Suppressor macrophage (primary cell): ENCODE results near the gene DENND4C.
"Not testable (repeated sequence)": the region's sequence is repeated elsewhere in the genome, so short reads cannot be mapped to it uniquely, and the experiment has no call there.

Source experiments
- DNase-seq, 4 experiments: peaks; one replicate each; pipeline ENCODE4 v3.0.0-alpha.2; 2020 to 2022

DENND4C gene

DNA sequence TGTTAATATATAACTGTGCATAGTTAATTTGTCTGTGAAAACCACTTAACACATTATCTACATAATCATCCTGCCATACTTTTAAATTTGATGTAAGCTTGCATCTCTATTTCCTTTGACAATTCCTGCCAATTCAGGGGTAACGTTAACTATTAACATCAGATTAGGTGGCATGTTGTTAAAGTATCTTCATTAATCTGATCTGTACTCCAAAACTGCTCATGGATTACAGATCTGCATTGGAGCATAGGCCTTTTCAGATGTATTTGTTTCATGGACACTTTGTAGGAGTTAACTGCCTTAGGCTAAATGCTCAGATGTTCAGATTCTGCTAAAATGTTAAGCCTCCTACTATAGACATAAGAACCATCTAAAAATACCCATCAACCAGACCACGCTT, 146.4 kb downstream of the DENND4C start:
- no peak for DNase-seq

DNA sequence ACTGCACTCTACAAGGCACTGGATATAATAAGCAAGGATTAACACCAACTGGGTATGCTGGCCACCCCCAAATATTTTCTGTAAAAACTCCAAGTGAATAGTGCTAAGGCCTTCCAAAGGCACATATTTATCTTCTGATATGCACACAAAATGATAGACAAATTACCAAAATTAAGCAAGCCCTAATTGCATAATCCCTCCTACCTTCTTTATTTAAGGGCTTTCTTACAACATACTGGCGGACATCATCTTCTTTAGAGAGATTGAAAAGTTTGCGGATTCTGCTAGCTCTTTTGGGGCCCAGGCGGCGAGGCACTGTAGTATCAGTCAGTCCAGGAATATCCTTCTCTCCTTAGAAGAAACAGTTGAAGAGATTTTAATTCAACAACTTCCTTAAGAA, 147.7 kb downstream of the DENND4C start:
- DNase-seq: peak; percentile 21 to 51 (median 36)

DNA sequence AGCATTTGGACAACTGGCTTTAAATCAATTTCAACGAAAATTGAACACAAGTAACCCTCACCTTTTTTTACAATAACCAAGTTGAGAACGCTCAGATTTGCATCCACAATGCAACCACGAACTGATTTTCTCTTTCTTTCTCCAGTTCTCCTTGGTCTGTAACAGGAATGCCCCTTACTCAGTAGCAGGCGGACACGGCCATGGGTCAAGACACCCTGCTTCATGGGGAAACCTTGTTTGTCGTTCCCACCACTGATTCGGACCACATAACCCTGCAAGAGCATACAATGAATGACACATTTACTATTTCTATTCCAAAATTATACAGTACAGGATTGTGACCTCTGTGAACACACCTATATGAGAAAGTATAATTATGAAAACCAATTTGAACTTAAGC, 148.2 kb downstream of the DENND4C start:
- DNase-seq: no peak

- DNase-seq: peak in 2 of 4 experiments; percentile 16 to 18
Measured at GRCh38 chr9:19379283-19379682, 148.8 kb downstream of the DENND4C start.

GRCh38 chr9:19379697-19380046, 149.2 kb downstream of the DENND4C start:
- DNase-seq: peak in 1 of 4 experiments; percentile 60

- DNase-seq: no peak
Measured at GRCh38 chr9:19380826-19381075, 150.3 kb downstream of the DENND4C start.

GRCh38 chr9:19381656-19382055, 151.2 kb downstream of the DENND4C start:
- DNase-seq: no peak

- DNase-seq: not testable (repeated sequence)
Measured at GRCh38 chr9:19385212-19385611, 154.7 kb downstream of the DENND4C start.

DNA sequence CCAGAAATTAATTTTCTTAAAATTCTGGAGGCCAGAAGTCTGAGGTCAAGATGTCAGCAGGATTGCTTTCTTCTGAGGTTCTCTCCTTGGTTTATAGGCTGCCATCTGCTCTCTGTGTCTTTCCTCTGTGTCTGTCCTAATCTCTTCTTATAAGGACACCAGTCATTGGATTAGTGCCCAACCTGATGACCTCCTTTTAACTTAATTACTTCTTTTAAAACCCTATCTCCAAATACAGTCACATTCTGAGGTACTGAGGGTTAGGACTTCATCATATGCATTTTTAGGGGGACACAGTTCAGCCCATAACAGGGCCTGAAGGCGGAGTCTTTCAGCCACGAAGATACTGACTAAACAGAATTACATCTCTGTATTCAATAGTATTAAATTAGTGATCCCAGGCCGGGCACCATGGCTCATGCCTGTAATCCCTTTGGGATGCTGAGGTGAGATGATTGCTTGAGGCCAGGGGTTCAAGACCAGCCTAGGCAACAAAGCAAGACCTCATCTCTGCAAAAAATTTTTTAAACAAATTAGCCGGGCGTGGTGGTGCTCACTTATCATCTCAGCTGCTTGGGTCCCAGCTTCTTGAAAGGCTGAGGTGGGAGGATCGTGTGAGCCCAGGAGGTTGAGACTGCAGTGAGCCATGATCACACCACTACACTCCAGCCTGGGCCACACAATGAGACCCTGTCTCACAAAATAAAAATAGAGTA, 155.5 kb downstream of the DENND4C start:
- no peak for DNase-seq

- peak in 2 of 4 experiments; percentile 29 to 44 for DNase-seq
Measured at GRCh38 chr9:19386502-19387044, 156.1 kb downstream of the DENND4C start.

DNA sequence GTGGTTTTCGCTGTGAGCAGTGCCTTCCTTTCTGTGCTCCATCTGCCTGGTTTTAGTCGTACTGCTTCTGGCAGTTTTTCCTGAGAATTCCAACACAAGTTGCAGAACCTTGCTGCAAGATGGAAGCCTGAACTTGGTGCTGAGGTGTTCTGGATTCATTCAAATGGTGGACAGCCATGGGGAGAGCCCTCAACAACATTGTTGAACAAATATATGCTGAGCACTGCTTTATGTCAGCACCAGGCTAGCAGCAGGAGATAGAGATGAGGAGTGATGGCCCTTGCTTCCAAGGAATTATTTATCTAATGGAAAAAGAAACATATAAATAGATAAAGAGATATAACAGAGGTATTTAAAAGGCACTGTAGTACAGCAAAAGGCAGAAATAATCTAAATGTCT, 156.8 kb downstream of the DENND4C start:
- DNase-seq: no peak

- DNase-seq: not testable (repeated sequence)
Measured at GRCh38 chr9:19389539-19389938, 159.0 kb downstream of the DENND4C start.

DNA sequence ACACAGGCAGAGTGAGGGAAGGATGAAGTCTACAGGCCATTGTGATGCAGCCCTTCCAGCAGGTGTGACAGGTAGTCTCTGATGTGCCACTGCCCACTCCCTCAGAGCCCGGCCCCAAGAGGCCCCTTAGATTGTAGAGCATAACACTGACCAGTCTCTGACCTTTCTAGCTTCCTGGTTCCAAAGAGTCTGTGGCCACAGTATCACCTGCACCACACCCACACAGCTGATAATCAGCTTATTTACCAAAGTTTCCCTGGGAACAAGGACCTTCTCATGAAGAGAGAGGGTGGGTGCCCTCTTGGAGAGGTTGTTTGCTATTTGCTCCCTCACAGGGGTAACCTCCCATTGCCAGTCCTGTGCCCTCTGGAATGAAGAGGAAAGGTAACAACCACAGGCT, 167.4 kb downstream of the DENND4C start:
- DNase-seq: no peak

DNA sequence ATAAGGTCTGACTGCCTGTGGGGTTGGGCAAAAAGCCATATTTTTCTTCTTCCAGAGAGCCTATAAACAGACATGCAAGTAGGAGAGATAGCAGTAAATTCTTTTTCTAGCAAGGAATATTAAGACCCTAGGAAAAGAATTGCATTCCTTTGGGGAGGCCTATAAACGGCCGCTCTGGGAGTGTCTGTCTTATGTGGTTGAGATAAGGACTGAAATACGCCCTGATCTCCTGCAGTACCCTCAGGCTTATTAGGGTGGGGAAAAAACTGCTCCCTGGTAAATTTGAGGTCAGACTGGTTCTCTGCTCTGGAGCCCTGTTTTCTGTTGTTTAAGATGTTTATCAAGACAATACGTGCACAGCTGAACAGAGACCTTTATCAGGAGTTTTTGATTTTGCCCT, 172.7 kb downstream of the DENND4C start:
- not testable (repeated sequence) for DNase-seq

- DNase-seq: no peak
Measured at GRCh38 chr9:19404283-19405075, 174.0 kb downstream of the DENND4C start.

DNA sequence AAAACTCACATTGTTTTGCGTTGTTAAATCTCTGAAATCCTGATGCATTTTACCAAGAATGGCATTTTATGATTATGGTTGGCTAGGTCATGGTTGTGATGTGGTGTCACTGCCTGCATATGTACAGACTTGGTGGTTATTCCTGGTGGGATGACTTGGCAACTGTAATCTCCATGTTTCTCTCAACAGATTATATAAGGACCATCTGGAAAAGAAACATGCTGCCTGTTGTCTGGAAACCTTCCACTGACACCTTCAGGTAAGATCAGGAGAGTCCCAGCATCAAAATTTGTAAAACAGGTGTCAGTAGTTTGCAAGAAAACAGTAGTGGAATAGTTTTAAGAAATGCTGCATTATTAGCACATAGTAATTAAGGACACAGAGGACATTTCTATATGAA, 175.3 kb downstream of the DENND4C start:
- no peak for DNase-seq

DNA sequence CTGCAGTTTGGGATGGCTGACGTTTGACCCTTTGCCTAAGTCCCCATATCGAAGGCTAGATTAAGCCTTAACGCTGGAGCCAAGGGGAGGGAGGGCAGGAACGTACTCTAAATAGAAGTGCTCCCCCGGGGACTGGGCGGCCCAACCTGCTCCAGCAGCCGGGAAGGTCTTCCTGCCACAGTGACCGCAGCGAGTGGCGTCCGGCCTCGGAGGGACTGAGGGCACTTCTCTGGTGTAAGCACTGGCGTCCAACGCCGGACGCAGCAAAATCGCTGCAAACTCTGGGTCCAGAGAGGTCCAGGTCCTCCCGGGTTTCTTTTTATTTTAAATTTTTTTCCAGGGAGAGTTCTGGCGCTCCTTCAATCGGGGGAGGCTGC, 177.8 kb downstream of the DENND4C start:
- peak in 1 of 4 experiments; percentile 11 for DNase-seq

GRCh38 chr9:19408693-19409400, 178.4 kb downstream of the DENND4C start, which contains the start of gene ACER2:
Gene ACER2 (plus strand): TSS chr9:19409009. CDS start chr9:19409085, 76 bp downstream.
- peak; percentile 85 to 95 (median 91) for DNase-seq

DNA sequence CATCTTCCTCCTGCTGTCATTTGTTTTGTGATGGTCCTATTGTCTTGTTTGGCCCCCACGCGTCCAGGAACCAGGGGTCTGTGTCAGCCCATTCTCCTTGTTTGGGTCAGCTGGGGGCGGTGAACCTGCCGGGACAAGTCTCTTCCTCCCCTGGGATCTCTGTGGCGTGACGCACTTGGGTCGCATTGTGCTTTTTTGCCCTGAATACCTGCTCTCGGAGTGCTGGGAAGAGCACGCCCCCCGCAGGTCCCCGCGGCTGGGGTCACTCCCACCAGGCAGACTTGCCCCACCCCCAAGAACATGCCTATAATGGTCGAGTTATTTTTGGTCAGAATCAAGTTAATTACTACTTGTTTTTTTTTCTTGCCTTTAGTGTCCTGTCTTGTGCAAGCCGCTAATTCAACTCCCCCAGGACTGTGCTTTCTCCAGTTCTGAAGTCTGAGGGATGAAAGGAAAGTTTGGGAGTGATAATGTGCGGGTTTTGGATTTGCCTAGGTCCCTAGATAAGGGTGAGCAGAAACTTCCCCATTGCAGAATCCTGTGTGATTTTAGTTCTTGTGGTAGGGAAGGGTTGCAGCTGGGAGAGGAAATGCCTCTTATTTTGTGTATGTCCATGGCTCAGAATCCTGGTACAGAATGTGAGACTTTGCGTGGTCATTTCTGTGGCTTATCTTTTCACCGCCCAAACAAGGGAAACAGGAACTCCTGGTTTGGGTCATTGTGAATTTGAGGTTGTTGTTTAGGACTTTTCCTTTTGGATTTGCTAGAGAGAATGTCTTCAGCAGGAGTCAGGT, 179.1 kb downstream of the DENND4C start:
- DNase-seq: peak; percentile 8 to 49 (median 34)

DNA sequence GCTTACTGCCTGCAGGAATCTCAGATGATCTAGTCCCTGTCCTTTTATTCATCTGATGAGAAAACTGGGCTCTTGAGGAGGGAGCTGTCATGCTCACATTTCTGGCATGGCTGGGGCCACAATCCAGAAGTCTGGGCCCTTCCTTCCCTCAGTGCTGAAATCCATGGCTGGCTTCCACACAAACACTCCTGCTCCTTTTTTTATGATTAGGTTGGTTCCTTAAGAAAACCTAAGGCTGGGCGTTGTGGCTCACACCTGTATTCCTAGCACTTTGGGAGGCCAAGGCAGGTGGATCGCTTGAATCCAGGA, 179.7 kb downstream of the DENND4C start:
- DNase-seq: no peak

- no peak for DNase-seq
Measured at GRCh38 chr9:19410594-19410993, 180.1 kb downstream of the DENND4C start.

- DNase-seq: no peak
Measured at GRCh38 chr9:19411316-19411715, 180.8 kb downstream of the DENND4C start.

- not testable (repeated sequence) for DNase-seq
Measured at GRCh38 chr9:19413456-19413855, 183.0 kb downstream of the DENND4C start.
